GM10266 (cell line): ENCODE measurements around the gene SPACA4.
"Not testable (repeated sequence)": the region's sequence is repeated elsewhere in the genome, so short reads cannot be mapped to it uniquely, and the experiment has no call there.

Experiments used
- DNase-seq: peaks from one replicate; pipeline ENCODE4 v3.0.0; 2012; ENCODE audit errors: extremely low spot score
- TF ChIP-seq, protein P1 (sequence below): IDR thresholded peaks from 2 replicates; pipeline ENCODE4 v1.5.1; 2012; ENCODE audit warnings: mild to moderate bottlenecking, low read depth; ENCODE audit not compliant: control insufficient read depth, insufficient read depth; ENCODE audit errors: missing control alignments

The SPACA4 gene

DNA sequence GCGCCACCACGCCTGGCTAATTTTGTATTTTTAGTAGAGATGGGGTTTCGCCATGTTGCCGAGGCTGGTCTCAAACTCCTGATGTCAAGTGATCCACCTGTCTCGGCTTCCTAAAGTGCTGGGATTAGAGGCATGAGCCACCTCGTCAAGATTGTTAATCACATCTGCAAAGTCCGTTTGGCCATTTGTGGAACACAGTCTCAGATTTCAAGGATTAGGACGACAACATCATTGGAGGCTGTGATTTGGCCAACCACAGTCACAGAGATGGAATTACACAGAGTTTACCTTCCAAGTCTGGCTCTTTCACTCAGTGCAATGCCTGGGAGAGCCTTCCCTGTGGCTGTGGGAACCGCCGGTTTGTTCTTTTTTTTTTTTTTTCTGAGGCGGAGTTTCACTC lies 36.7 kb upstream of the SPACA4 start:
- TF ChIP-seq, protein P1, sequence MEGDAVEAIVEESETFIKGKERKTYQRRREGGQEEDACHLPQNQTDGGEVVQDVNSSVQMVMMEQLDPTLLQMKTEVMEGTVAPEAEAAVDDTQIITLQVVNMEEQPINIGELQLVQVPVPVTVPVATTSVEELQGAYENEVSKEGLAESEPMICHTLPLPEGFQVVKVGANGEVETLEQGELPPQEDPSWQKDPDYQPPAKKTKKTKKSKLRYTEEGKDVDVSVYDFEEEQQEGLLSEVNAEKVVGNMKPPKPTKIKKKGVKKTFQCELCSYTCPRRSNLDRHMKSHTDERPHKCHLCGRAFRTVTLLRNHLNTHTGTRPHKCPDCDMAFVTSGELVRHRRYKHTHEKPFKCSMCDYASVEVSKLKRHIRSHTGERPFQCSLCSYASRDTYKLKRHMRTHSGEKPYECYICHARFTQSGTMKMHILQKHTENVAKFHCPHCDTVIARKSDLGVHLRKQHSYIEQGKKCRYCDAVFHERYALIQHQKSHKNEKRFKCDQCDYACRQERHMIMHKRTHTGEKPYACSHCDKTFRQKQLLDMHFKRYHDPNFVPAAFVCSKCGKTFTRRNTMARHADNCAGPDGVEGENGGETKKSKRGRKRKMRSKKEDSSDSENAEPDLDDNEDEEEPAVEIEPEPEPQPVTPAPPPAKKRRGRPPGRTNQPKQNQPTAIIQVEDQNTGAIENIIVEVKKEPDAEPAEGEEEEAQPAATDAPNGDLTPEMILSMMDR, result no peak
- no peak for DNase-seq

DNA sequence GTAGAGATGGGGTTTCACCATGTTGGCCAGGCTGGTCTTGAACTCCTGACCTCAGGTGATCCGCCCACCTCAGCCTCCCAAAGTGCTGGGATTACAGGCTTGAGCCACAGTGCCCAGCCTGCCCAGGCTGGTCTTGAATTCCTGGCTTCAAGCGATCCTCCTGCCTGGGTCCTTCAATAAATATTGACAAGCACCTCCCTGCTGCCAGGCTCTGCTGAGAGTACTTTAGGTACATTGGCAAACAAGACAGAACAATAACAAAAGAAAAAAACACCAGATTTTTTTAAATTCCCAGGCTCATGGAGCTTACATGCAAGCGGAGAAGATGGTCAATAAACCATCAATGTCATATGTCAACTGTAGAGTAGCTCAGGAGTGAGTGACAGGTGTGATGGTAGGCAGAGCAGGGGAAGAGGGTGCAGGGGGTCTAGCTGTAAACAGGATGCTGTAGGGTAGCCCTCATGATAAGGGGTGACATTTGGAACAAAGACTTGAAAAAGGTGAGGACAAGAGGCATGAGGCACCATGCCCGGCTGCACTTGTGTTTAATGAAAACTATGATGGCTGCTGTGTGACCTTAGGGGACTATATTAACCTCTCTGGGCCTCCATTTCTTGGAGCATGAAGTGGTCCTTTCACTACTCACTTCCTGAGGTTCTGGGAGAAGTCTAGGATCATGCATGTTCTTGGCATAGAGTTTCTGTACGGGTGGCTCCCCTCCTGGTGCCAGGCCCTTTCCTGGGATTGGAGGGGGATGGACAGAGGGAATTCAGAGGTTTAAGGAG lies 35.0 kb upstream of the SPACA4 start:
- no peak for DNase-seq
- TF ChIP-seq, protein P1, result no peak

DNA sequence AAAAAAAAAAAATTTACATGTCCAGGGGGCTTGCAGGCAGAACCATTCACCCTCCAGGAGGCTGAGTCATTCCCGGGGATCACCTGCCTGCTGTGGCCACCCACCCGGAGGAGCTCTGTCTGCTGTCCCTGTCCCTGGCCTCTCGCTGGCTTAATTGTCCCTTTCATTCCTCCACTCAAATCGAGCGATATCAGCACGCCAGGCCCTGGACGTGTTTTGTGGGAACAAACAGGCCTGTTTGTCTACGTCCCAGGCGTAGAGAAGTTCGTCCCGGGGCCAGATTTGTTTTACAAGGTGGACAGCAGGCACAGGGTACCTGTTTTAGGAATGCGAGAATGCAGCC lies 33.4 kb upstream of the SPACA4 start:
- no peak for DNase-seq
- TF ChIP-seq, protein P1, result no peak

DNA sequence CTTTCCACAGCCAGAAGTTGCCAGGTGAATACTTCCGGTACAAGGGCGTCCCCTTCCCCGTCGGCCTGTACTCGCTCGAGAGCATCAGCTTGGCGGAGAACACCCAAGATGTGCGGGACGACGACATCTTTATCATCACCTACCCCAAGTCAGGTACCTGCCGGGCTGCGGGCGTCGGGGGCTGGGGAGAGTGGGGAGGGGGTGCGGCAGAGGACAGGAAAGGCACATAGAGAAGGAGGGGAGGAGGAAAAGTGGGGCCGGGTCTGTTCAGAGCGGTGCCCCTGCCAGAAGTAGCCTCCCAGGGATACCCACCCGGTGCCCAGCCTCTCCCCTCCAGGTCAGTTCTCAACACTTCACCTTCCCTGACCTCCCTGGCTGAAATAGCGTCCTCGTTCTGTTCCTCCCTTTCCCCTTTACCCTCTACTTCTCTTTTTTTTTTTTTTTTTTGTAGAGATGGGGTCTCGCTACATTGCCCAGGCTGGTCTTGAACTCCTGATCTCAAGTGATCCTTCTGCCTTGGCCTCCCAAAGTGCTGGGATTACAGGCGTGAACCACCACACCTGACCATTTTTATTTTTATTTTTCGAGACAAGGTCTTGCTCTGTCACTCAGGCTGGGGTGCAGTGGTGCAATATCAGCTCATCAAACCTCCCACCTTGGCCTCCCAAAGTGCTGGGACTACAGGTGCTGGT lies 30.5 kb upstream of the SPACA4 start:
- TF ChIP-seq, protein P1, result no peak
- no peak for DNase-seq

DNA sequence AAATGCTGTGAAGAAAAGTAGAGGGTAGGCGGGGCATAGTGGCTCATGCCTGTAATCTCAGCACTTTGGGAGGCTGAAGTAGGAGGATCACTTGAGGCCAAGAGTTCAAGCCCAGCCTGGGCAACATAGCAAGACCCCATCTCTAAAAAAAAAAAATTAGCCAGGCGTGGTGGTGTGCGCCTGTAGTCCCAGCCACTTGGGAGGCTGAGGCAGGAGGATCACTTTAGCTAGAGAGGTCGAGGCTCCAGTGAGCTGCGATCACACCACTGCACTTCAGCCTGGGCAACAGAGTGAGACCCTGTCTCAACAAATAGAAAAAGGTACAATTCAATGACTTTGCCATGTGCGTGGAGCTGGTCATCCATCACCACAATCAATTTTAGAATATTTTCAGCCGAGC lies 28.6 kb upstream of the SPACA4 start:
- not testable (repeated sequence) for DNase-seq

DNA sequence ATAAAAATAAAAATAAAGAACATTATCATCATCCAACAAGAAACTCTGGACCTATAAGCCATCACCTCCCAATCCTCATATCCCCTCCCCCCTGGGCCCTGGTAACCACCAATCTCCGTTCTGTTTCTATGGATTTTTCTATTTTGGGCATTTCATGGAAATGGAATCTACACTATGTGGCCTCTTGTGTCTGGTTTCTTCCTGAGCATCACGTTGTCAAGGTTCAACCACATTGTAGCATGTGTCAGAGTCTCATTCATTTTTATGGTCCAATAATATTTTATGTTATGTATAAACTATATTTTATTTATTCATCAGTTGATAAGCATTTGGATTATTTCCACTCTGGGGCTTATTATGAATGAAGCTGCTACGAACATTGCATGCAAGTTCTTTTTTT lies 27.7 kb upstream of the SPACA4 start:
- TF ChIP-seq, protein P1, result no peak
- DNase-seq, result no peak

DNA sequence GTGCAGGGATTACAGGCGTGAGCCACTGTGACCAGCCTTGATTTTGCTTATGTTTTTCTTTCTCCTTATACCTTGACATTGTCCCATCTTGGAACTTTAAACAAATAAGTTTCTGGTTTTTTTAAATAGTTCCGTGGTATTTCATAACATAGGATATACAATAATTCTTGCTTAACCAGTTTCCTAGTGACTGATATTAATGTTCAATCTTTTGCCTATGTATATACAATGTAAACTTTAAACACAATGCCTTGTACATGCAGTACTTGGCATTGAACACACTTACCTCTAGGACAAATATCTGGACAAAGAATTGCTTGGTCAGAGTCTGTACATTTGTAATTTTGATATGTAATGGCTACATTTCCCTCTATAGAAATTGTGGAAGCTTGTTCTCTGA lies 24.4 kb upstream of the SPACA4 start:
- no peak for DNase-seq
- TF ChIP-seq, protein P1, result no peak
